Lung (tissue), 12 donors: ENCODE results near the gene WNT10A. TPM values are rescaled to one million over a fixed set of nuclear protein-coding genes. Genes with fewer than 3 reads are reported as not detected.

Source experiments
- ATAC-seq: fragments of 200-7000 bp; cut with Tn5 transposase; one replicate; pipeline ENCODE4 v1.9.1; 2020; ENCODE audit warnings: moderate number of reproducible peaks; ENCODE audit not compliant: insufficient read depth, low FRiP score
- DNase-seq, 3 donors: peaks; one replicate each; pipeline ENCODE4 v3.0.0-alpha.2; 2013 to 2017
- H3K27ac ChIP-seq, 2 donors: one replicate each; pipeline ENCODE4 v1.5.1; 2013; ENCODE audit warnings: mild to moderate bottlenecking in 2 of 2, moderate library complexity in 2 of 2, control low read depth in 1 of 2, inconsistent platforms in 1 of 2, low read depth in 1 of 2, low read length in 1 of 2
- H3K27me3 ChIP-seq, 3 donors: one replicate each; pipeline ENCODE4 v1.5.1; 2013; ENCODE audit warnings: low read length in 2 of 3; ENCODE audit not compliant: control insufficient read depth in 3 of 3, insufficient read depth in 3 of 3
- H3K36me3 ChIP-seq, 4 donors: one replicate each; pipeline ENCODE4 v1.5.1; 2013; ENCODE audit warnings: low read length in 4 of 4, mild to moderate bottlenecking in 1 of 4, moderate library complexity in 1 of 4; ENCODE audit not compliant: control insufficient read depth in 4 of 4, insufficient read depth in 4 of 4
- H3K4me1 ChIP-seq, 5 donors: one replicate each; pipeline ENCODE4 v1.5.1; 2013; ENCODE audit warnings: low read length in 5 of 5, mild to moderate bottlenecking in 2 of 5, moderate library complexity in 1 of 5; ENCODE audit not compliant: control insufficient read depth in 5 of 5, insufficient read depth in 5 of 5
- H3K4me3 ChIP-seq: one replicate; pipeline ENCODE4 v1.5.1; 2013; ENCODE audit warnings: mild to moderate bottlenecking, control low read depth, moderate library complexity
- H3K9ac ChIP-seq, 2 donors: one replicate each; pipeline ENCODE4 v1.5.1; 2013; ENCODE audit warnings: low read length in 2 of 2, control low read depth in 1 of 2; ENCODE audit not compliant: insufficient read depth in 1 of 2
- H3K9me3 ChIP-seq, 4 donors: one replicate each; pipeline ENCODE4 v1.5.1; 2013; ENCODE audit warnings: low read length in 3 of 4, mild to moderate bottlenecking in 1 of 4, moderate library complexity in 1 of 4; ENCODE audit not compliant: control insufficient read depth in 4 of 4, insufficient read depth in 3 of 4
- CTCF ChIP-seq: IDR thresholded peaks from 2 replicates; pipeline ENCODE4 v1.5.1; 2012; ENCODE audit warnings: mild to moderate bottlenecking; ENCODE audit errors: control extremely low read depth, extremely low read depth
- WGBS, 2 donors: extraction: QIAGEN DNeasy Blood & Tissue Kit; methylation state at CpG; one replicate each; pipeline ENCODE4 v1.1.7; 2013; 5-methylcytosine and 5-hydroxymethylcytosine counted together
- polyA plus RNA-seq, 2 donors: library from polyadenylated mRNA; stranded (reverse); fragments of 200-250 nt; gene quantifications; one replicate each; pipeline ENCODE4 v1.2.1, GENCODE V29; 2013
- total RNA-seq, 2 donors: library from RNA; depleted of rRNA in 1 of 2; stranded (reverse); fragments of >200 nt in 1 of 2; gene quantifications; one replicate each; pipeline ENCODE4 v1.2.1, GENCODE V29; 2014 to 2021
- donor health status: control.
- donor health status: control.
- donor health status: Bipolar disorder and iron deficiency.
- donor health status: healthy.
- donor health status: DM: yes; HTN: yes; CAD: no.

WNT10A gene
- total and polyA plus RNA-seq, 4 donors: 0.17 to 0.77 (median 0.54) TPM

GRCh38 chr2:218857371-218858137, 23.1 kb upstream of the WNT10A start:
- Histone ChIP-seq H3K4me1 (peaks cover 0 to 9% (median 5%) of the 10 kb centered on the region in 5 donors), H3K4me3 (no peak overlapping the region), H3K27me3 (peaks cover 0 to 81% (median 76%) of the 10 kb centered on the region in 3 donors), H3K27ac (no peak overlapping the region), H3K9me3 (peaks cover 0 to 2% (median 0%) of the 10 kb centered on the region in 4 donors), H3K9ac (no peak overlapping the region), H3K36me3 (no peaks in the 10 kb centered on the region)
- ATAC-seq (no peak), DNase-seq (no peak)
- TF ChIP-seq CTCF: no peak
- WGBS, 2 donors: 17 to 18% methylated on average over 10 of the region's 10 CpGs

- no peak for DNase-seq
- H3K9me3 ChIP-seq: peaks cover 0 to 2% (median 0%) of the 10 kb centered on the region in 4 donors
- WGBS, 2 donors: 3 to 18% methylated on average over 1 of the region's 1 CpG
- H3K27me3 ChIP-seq: peaks cover 0 to 83% (median 75%) of the 10 kb centered on the region in 3 donors
- H3K27ac ChIP-seq: no peak overlapping the region
- H3K4me3 ChIP-seq: no peak overlapping the region
- TF ChIP-seq CTCF: no peak
- no peak overlapping the region for H3K9ac ChIP-seq
- H3K4me1 ChIP-seq: peaks cover 0 to 9% (median 4%) of the 10 kb centered on the region in 5 donors
- no peak for ATAC-seq
- no peaks in the 10 kb centered on the region for H3K36me3 ChIP-seq
These were observed 22.6 kb upstream of the WNT10A start for GRCh38 chr2:218858138-218858445.

- WGBS, 2 donors: 5% methylated on average over 43 to 51 of the region's 51 CpGs
- DNase-seq (no peak), ATAC-seq (no peak)
- no peaks in the 10 kb centered on the region for H3K9me3 ChIP-seq
- no peak overlapping the region for H3K9ac ChIP-seq
- no peak overlapping the region for H3K27ac ChIP-seq
- peaks cover 0 to 74% (median 69%) of the 10 kb centered on the region in 3 donors for H3K27me3 ChIP-seq
- H3K36me3 ChIP-seq: no peaks in the 10 kb centered on the region
- TF ChIP-seq CTCF: no peak
- H3K4me3 ChIP-seq: no peak overlapping the region
- H3K4me1 ChIP-seq: peaks cover 0 to 9% (median 4%) of the 10 kb centered on the region in 5 donors
These were observed 21.7 kb upstream of the WNT10A start for GRCh38 chr2:218858671-218859555.
